Erythroblast (primary cell): ENCODE data around the gene WDR31.
"Not testable (repeated sequence)": the region's sequence is repeated elsewhere in the genome, so short reads cannot be mapped to it uniquely, and the experiment has no call there.

Experiments
- GATA1 ChIP-seq: IDR thresholded peaks from 2 replicates; pipeline ENCODE4 v1.6.1; 2011; ENCODE audit warnings: low read depth, mild to moderate bottlenecking, control low read depth, low read length, moderate library complexity
- POLR2A ChIP-seq: IDR thresholded peaks from 2 replicates; pipeline ENCODE4 v1.6.1; 2011; ENCODE audit warnings: mild to moderate bottlenecking, low read length

- TF ChIP-seq POLR2A, GATA1: not testable (repeated sequence)
These were observed 41.4 kb upstream of the WDR31 start for GRCh38 chr9:113381441-113381840.
